Loucy (cell line): Measurements from ENCODE around the gene CUBN.

Experiments
- H2AFZ ChIP-seq: fragments of 200-600 bp; sonication (generic); 2 replicates; pipeline ENCODE4 v1.6.0; 2016; ENCODE audit warnings: antibody characterized with exemption, mild to moderate bottlenecking, low read length, moderate library complexity
- H3F3A ChIP-seq: fragments of 200-600 bp; 2 replicates; pipeline ENCODE4 v1.6.0; 2016; ENCODE audit warnings: antibody characterized with exemption, low read depth, mild to moderate bottlenecking
- H3K27me3 ChIP-seq: fragments of 200-600 bp; sonication (generic); 2 replicates; pipeline ENCODE4 v1.6.1; 2014; ENCODE audit warnings: low read length, mild to moderate bottlenecking; ENCODE audit not compliant: insufficient read depth, poor library complexity, severe bottlenecking
- H3K36me3 ChIP-seq: fragments of 200-600 bp; sonication (generic); 2 replicates; pipeline ENCODE4 v1.6.1; 2016; ENCODE audit warnings: low read length; ENCODE audit not compliant: insufficient read depth
- H3K4me1 ChIP-seq: fragments of 200-600 bp; sonication (generic); 2 replicates; pipeline ENCODE4 v1.5.1; 2014; ENCODE audit warnings: low read length, mild to moderate bottlenecking; ENCODE audit not compliant: insufficient read depth, poor library complexity, severe bottlenecking
- H3K4me2 ChIP-seq: fragments of 200-600 bp; sonication (generic); 2 replicates; pipeline ENCODE4 v1.6.0; 2014; ENCODE audit warnings: antibody characterized with exemption, low read length, low read depth, mild to moderate bottlenecking; ENCODE audit not compliant: poor library complexity, severe bottlenecking
- H3K4me3 ChIP-seq: fragments of 200-600 bp; sonication (generic); 2 replicates; pipeline ENCODE4 v1.5.1; 2014; ENCODE audit warnings: low read length, mild to moderate bottlenecking, mixed read lengths; ENCODE audit not compliant: poor library complexity, severe bottlenecking
- H3K79me2 ChIP-seq: fragments of 200-600 bp; sonication (generic); 2 replicates; pipeline ENCODE4 v1.6.1; 2014; ENCODE audit warnings: low read length; ENCODE audit not compliant: insufficient read depth
- H3K9ac ChIP-seq: fragments of 200-600 bp; sonication (generic); 2 replicates; pipeline ENCODE4 v1.6.0; 2014; ENCODE audit warnings: mild to moderate bottlenecking, low read depth, low read length, moderate library complexity; ENCODE audit not compliant: poor library complexity, severe bottlenecking
- H3K9me2 ChIP-seq: fragments of 200-600 bp; sonication (generic); replicated peaks from 2 replicates; pipeline ENCODE4 v1.6.1; 2016; ENCODE audit warnings: low read depth, low read length, mixed read lengths
- H3K9me3 ChIP-seq: fragments of 200-600 bp; sonication (generic); 2 replicates; pipeline ENCODE4 v1.6.1; 2014; ENCODE audit warnings: mild to moderate bottlenecking, antibody characterized with exemption, low read length, low read depth; ENCODE audit not compliant: insufficient read depth
- H4K20me1 ChIP-seq: fragments of 200-600 bp; sonication (generic); 2 replicates; pipeline ENCODE4 v1.6.0; 2014; ENCODE audit warnings: antibody characterized with exemption, low read length, mild to moderate bottlenecking; ENCODE audit not compliant: insufficient read depth, poor library complexity, severe bottlenecking
- CTCF ChIP-seq: fragments of 200-600 bp; sonication (generic); conservative IDR thresholded peaks from 2 replicates; pipeline ENCODE4 v1.5.1; 2014; ENCODE audit warnings: mild to moderate bottlenecking, antibody characterized with exemption, low read length
- EZH2phosphoT487 ChIP-seq: fragments of 200-600 bp; IDR thresholded peaks from 2 replicates; pipeline ENCODE4 v1.6.1; 2018; ENCODE audit warnings: antibody characterized with exemption, mild to moderate bottlenecking, moderate library complexity, borderline replicate concordance

The CUBN gene

GRCh38 chr10:17003151-17003550 is 126.5 kb downstream of the CUBN start:
- TF ChIP-seq CTCF (no peak), EZH2phosphoT487 (no peak)

GRCh38 chr10:17001961-17002749 is 127.5 kb downstream of the CUBN start:
- Histone ChIP-seq H3K9me3 (no peaks in the 10 kb centered on the region), H3K27me3 (no peaks in the 10 kb centered on the region), H3K79me2 (no peaks in the 10 kb centered on the region), H3F3A (peaks cover 6% of the 10 kb centered on the region; the same call in 1 of the 2 replicates), H2AFZ (no peak overlapping the region), H3K4me1 (peaks cover 59% of the 10 kb centered on the region), H3K4me2 (peak overlapping the region; percentile 60), H4K20me1 (no peaks in the 10 kb centered on the region), H3K9me2 (no peaks in the 10 kb centered on the region), H3K9ac (peak overlapping the region; percentile 8), H3K36me3 (no peaks in the 10 kb centered on the region), H3K4me3 (peak overlapping the region; percentile 12)
- peak; percentile 28 for TF ChIP-seq CTCF
- TF ChIP-seq EZH2phosphoT487 = no peak

More at GRCh38 chr10:17003151-17003550, 126.5 kb downstream of the CUBN start:
- peaks cover 60% of the 10 kb centered on the region for H3K4me1 ChIP-seq
- no peaks in the 10 kb centered on the region for H3K9me3 ChIP-seq
- H3F3A ChIP-seq = peaks cover 6% of the 10 kb centered on the region; the same call in 1 of the 2 replicates
- H3K4me2 ChIP-seq = peak overlapping the region; percentile 60
- no peak overlapping the region for H2AFZ ChIP-seq
- H3K4me3 ChIP-seq = peak overlapping the region; percentile 12
- no peak overlapping the region for H3K9ac ChIP-seq
- H3K79me2 ChIP-seq = no peaks in the 10 kb centered on the region
- H3K27me3 ChIP-seq = no peaks in the 10 kb centered on the region
- H3K36me3 ChIP-seq = no peaks in the 10 kb centered on the region
- no peaks in the 10 kb centered on the region for H3K9me2 ChIP-seq
- H4K20me1 ChIP-seq = no peaks in the 10 kb centered on the region

GRCh38 chr10:17001297-17001744 is 128.3 kb downstream of the CUBN start:
- Histone ChIP-seq H3K4me3 (no peak overlapping the region), H3K9me3 (no peaks in the 10 kb centered on the region), H3K4me1 (peaks cover 58% of the 10 kb centered on the region), H3K9me2 (no peaks in the 10 kb centered on the region), H3K36me3 (no peaks in the 10 kb centered on the region), H3K9ac (no peak overlapping the region), H3K4me2 (no peak overlapping the region), H3K27me3 (no peaks in the 10 kb centered on the region), H2AFZ (no peak overlapping the region), H3F3A (peaks cover 10% of the 10 kb centered on the region), H4K20me1 (no peaks in the 10 kb centered on the region), H3K79me2 (no peaks in the 10 kb centered on the region)
- TF ChIP-seq CTCF (no peak), EZH2phosphoT487 (no peak)
